Spleen (tissue), 11 donors: ENCODE results near the gene PTRH2. TPM values are rescaled to one million over a fixed set of nuclear protein-coding genes. Genes with fewer than 3 reads are reported as not detected.

Source experiments
- DNase-seq: peaks from one replicate; pipeline ENCODE4 v3.0.0-alpha.2; 2020
- H3K27ac ChIP-seq, 8 donors: fragments of 200-600 bp; sonication (generic) in 7 of 8; 1 replicate in 4 of 8; 2 replicates in 4 of 8; pipeline versions ENCODE4 v1.5.0 to v1.8.0; 2016 to 2021; ENCODE audit warnings: inconsistent platforms in 4 of 8, mild to moderate bottlenecking in 4 of 8, moderate library complexity in 1 of 8
- H3K27me3 ChIP-seq, 7 donors: fragments of 200-600 bp; sonication (generic) in 6 of 7; replicated peaks in 1 of 7; 1 replicate in 4 of 7; 2 replicates in 3 of 7; pipeline versions ENCODE4 v1.5.0 to v1.8.0; 2016 to 2021; ENCODE audit warnings: inconsistent platforms in 3 of 7, mild to moderate bottlenecking in 1 of 7
- H3K36me3 ChIP-seq, 6 donors: fragments of 200-600 bp; sonication (generic) in 5 of 6; 1 replicate in 4 of 6; 2 replicates in 2 of 6; pipeline versions ENCODE4 v1.5.0 to v1.8.0; 2016 to 2021; ENCODE audit warnings: inconsistent platforms in 2 of 6
- H3K4me1 ChIP-seq, 6 donors: fragments of 200-600 bp; sonication (generic) in 5 of 6; 1 replicate in 3 of 6; 2 replicates in 3 of 6; pipeline versions ENCODE4 v1.5.0 to v1.8.0; 2016 to 2021; ENCODE audit warnings: inconsistent platforms in 3 of 6
- H3K4me3 ChIP-seq, 8 donors: fragments of 200-600 bp; sonication (generic) in 7 of 8; 1 replicate in 4 of 8; 2 replicates in 4 of 8; pipeline versions ENCODE4 v1.5.0 to v1.8.0; 2016 to 2021; ENCODE audit warnings: inconsistent platforms in 4 of 8, mild to moderate bottlenecking in 4 of 8, moderate library complexity in 2 of 8
- H3K9me3 ChIP-seq, 8 donors: fragments of 200-600 bp; sonication (generic) in 7 of 8; 1 replicate in 4 of 8; 2 replicates in 4 of 8; pipeline versions ENCODE4 v1.5.0 to v1.8.0; 2016 to 2021; ENCODE audit warnings: inconsistent platforms in 4 of 8
- POLR2A ChIP-seq, 3 donors: fragments of 450-650 bp; IDR thresholded peaks; one replicate each; pipeline ENCODE4 v1.5.1; 2017; ENCODE audit warnings: antibody characterized with exemption in 3 of 3, mild to moderate bottlenecking in 1 of 3
- POLR2AphosphoS5 ChIP-seq, 3 donors: sonication (generic); formaldehyde crosslinking; IDR thresholded peaks; one replicate each; pipeline ENCODE4 v1.5.1; 2017; ENCODE audit warnings: antibody characterized with exemption in 3 of 3
- WGBS, 5 donors: extraction: QIAGEN DNeasy Blood & Tissue Kit in 3 of 5; methylation state at CpG; one replicate each; pipeline versions ENCODE4 v1.1.5 to v1.1.7; 2013 to 2018; 5-methylcytosine and 5-hydroxymethylcytosine counted together
- intact Hi-C: fragments of 100-400 bp; cut with DNase I; formaldehyde crosslinking; loops from one replicate; pipeline ENCODE4 v1.15.0; 2023; ENCODE audit warnings: low total_unique reads
- polyA plus RNA-seq, 3 donors: library from polyadenylated mRNA; stranded (reverse); fragments of 200-250 nt; gene quantifications; one replicate each; pipeline ENCODE4 v1.2.1, GENCODE V29; 2013
- total RNA-seq, 7 donors: library from RNA; depleted of rRNA in 3 of 7; stranded (reverse); fragments of >200 nt in 3 of 7; fragmentation: NEBNext Ultra II Directional in 4 of 7; extraction: Animal tissue kit (Norgen Biotek cat#: 25700) in 4 of 7; gene quantifications; one replicate each; pipeline versions ENCODE4 v1.1.0 to v1.2.1, GENCODE V29; 2016 to 2021
- TF ChIP-seq, protein P1 (sequence below), 11 experiments: fragments of 200-600 bp in 7 of 11; fragments of 450-650 bp in 4 of 11; sonication (generic) in 4 of 11; IDR thresholded peaks in 8 of 11; conservative IDR thresholded peaks in 3 of 11; 1 replicate in 7 of 11; 2 replicates in 4 of 11; pipeline versions ENCODE4 v1.4.0 to v1.8.0; 2016 to 2021; ENCODE audit warnings: antibody characterized with exemption in 11 of 11, inconsistent platforms in 4 of 11, mild to moderate bottlenecking in 1 of 11
- donor health status: healthy with polysubstance abuse.
- donor health status: DM: no; HTN: no; CAD: no; lungs with moderate emphysema.
- donor health status: DM: no; HTN: no; CAD: no.
- donor health status: Bipolar disorder and iron deficiency.
- donor health status: healthy.
- donor health status: DM: no; HTN: no; CAD: no.
- donor health status: DM: yes; HTN: yes; CAD: no.

Gene PTRH2
- total and polyA plus RNA-seq, 10 donors = 14.4 to 30.9 (median 21.8) TPM

DNA sequence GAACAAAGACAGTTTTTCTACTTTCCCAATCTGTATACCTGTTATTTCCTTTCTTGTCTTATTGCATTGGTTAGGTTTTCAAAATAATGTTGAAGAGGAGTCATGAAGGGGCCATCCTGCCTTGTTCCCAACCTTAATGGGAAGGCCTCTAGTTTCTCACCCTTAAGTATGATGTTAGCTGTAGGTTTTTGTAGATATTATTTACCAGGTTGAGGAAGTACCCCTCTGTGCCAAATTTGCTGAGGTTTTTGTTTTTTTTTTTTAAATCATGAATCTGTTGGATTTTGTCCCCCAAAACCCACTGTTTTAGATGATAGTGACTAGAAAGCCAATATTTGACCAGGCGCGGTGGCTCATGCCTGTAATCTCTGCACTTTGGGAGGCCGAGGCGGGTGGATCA, 36.6 kb upstream of the PTRH2 start:
- Histone ChIP-seq H3K27ac (no peak overlapping the region), H3K4me3 (no peak overlapping the region), H3K36me3 (peaks cover 0 to 72% (median 14%) of the 10 kb centered on the region in 6 donors), H3K27me3 (no peaks in the 10 kb centered on the region), H3K4me1 (peaks cover 0 to 9% (median 0%) of the 10 kb centered on the region in 6 donors), H3K9me3 (peaks cover 0 to 8% (median 0%) of the 10 kb centered on the region in 8 donors)
- intact Hi-C loops = no loop called here
- no peak for DNase-seq
- TF ChIP-seq POLR2A (IDR thresholded peaks at IDR 0.05) (no peak), POLR2AphosphoS5 (IDR thresholded peaks at IDR 0.05) (no peak)
- TF ChIP-seq, protein P1, sequence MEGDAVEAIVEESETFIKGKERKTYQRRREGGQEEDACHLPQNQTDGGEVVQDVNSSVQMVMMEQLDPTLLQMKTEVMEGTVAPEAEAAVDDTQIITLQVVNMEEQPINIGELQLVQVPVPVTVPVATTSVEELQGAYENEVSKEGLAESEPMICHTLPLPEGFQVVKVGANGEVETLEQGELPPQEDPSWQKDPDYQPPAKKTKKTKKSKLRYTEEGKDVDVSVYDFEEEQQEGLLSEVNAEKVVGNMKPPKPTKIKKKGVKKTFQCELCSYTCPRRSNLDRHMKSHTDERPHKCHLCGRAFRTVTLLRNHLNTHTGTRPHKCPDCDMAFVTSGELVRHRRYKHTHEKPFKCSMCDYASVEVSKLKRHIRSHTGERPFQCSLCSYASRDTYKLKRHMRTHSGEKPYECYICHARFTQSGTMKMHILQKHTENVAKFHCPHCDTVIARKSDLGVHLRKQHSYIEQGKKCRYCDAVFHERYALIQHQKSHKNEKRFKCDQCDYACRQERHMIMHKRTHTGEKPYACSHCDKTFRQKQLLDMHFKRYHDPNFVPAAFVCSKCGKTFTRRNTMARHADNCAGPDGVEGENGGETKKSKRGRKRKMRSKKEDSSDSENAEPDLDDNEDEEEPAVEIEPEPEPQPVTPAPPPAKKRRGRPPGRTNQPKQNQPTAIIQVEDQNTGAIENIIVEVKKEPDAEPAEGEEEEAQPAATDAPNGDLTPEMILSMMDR (IDR thresholded peaks at IDR 0.05 in 8 of 11, conservative IDR thresholded peaks at IDR 0.05 in 3 of 11) = no peak
- WGBS, 5 donors = 94 to 100% (median 99%) methylated on average over 4 of the region's 4 CpGs

- intact Hi-C loops = no loop called here
- 93 to 99% (median 94%) methylated on average over 3 of the region's 3 CpGs for WGBS, 5 donors
Observed at GRCh38 chr17:59737324-59737723, 30.1 kb upstream of the PTRH2 start.

DNA sequence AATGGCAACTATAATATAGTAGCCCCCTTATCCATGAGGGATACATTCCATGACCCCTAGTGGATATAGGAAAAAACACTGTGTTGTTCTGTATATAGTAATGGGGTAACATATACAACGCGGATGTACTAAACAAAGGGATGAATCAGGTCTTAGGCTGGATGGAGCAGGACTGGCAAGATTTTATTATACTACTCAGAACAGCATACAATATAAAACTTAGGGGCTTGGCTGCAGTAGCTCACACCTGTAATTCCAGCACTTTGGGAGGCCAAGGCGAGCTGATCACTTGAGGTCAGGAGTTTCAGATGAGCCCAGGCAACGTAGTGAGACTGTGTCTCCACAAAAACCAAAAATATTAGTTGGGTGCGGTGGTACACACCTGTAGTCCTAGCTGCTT, 27.0 kb upstream of the PTRH2 start:
- Histone ChIP-seq H3K9me3 (no peaks in the 10 kb centered on the region), H3K4me1 (peaks cover 0 to 30% (median 8%) of the 10 kb centered on the region in 6 donors), H3K27ac (no peak overlapping the region), H3K36me3 (peaks cover 3 to 73% (median 19%) of the 10 kb centered on the region in 6 donors), H3K27me3 (no peaks in the 10 kb centered on the region), H3K4me3 (no peak overlapping the region)
- intact Hi-C loops = no loop called here
- DNase-seq = no peak
- 95 to 100% (median 98%) methylated on average over 5 of the region's 5 CpGs for WGBS, 5 donors
- TF ChIP-seq POLR2A (IDR thresholded peaks at IDR 0.05) (no peak), POLR2AphosphoS5 (IDR thresholded peaks at IDR 0.05) (no peak)
- TF ChIP-seq, protein P1 (IDR thresholded peaks at IDR 0.05 in 8 of 11, conservative IDR thresholded peaks at IDR 0.05 in 3 of 11) = no peak

More at GRCh38 chr17:59737324-59737723, 30.1 kb upstream of the PTRH2 start:
- Histone ChIP-seq H3K4me1 (no peaks in the 10 kb centered on the region), H3K4me3 (no peak overlapping the region), H3K36me3 (peaks cover 3 to 99% (median 28%) of the 10 kb centered on the region in 6 donors), H3K27ac (no peak overlapping the region), H3K9me3 (no peaks in the 10 kb centered on the region), H3K27me3 (no peaks in the 10 kb centered on the region)
- DNase-seq = no peak
- TF ChIP-seq POLR2A (IDR thresholded peaks at IDR 0.05) (no peak), POLR2AphosphoS5 (IDR thresholded peaks at IDR 0.05) (no peak)
- TF ChIP-seq, protein P1 (IDR thresholded peaks at IDR 0.05 in 8 of 11, conservative IDR thresholded peaks at IDR 0.05 in 3 of 11) = no peak

DNA sequence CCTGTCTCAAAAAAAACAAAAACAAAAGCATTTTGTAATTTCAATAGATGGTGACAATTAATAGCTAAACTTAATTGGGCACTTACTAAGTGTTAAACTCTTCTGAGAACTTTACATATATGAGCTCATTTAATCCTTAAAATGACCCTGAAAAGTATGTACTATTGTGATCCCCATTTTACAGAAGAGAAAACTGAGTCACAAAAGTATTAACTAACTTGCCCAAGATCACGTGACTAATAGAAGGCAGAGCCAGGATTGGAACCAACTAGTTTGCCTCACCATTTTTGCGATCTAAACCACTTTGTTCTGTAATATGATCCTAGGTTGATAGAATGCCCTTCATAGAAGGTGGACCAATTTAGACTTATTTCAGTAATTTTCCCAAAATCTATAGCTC, 26.5 kb upstream of the PTRH2 start:
- H3K4me1 ChIP-seq = peaks cover 0 to 36% (median 8%) of the 10 kb centered on the region in 6 donors
- H3K9me3 ChIP-seq = no peaks in the 10 kb centered on the region
- H3K36me3 ChIP-seq = peaks cover 3 to 68% (median 19%) of the 10 kb centered on the region in 6 donors
- H3K27ac ChIP-seq = no peak overlapping the region
- intact Hi-C loops = no loop called here
- TF ChIP-seq POLR2AphosphoS5 (IDR thresholded peaks at IDR 0.05) (no peak), POLR2A (IDR thresholded peaks at IDR 0.05) (no peak)
- TF ChIP-seq, protein P1 (IDR thresholded peaks at IDR 0.05 in 8 of 11, conservative IDR thresholded peaks at IDR 0.05 in 3 of 11) = no peak
- 92 to 99% (median 97%) methylated on average over 2 of the region's 2 CpGs for WGBS, 5 donors
- no peaks in the 10 kb centered on the region for H3K27me3 ChIP-seq
- no peak for DNase-seq
- no peak overlapping the region for H3K4me3 ChIP-seq
